HG02759 (cell line): ENCODE results near the gene SGCA.

Experiments used
- ATAC-seq: cut with Tn5 transposase; IDR thresholded peaks from one replicate; pipeline ENCODE4 v1.9.1; 2021; ENCODE audit warnings: mild to moderate bottlenecking, moderate library complexity; ENCODE audit not compliant: unreplicated experiment

SGCA gene

GRCh38 chr17:50149091-50149416 is 16.8 kb upstream of the SGCA start:
- no peak for ATAC-seq

GRCh38 chr17:50149417-50150353 is 16.1 kb upstream of the SGCA start:
- ATAC-seq, result no peak

DNA sequence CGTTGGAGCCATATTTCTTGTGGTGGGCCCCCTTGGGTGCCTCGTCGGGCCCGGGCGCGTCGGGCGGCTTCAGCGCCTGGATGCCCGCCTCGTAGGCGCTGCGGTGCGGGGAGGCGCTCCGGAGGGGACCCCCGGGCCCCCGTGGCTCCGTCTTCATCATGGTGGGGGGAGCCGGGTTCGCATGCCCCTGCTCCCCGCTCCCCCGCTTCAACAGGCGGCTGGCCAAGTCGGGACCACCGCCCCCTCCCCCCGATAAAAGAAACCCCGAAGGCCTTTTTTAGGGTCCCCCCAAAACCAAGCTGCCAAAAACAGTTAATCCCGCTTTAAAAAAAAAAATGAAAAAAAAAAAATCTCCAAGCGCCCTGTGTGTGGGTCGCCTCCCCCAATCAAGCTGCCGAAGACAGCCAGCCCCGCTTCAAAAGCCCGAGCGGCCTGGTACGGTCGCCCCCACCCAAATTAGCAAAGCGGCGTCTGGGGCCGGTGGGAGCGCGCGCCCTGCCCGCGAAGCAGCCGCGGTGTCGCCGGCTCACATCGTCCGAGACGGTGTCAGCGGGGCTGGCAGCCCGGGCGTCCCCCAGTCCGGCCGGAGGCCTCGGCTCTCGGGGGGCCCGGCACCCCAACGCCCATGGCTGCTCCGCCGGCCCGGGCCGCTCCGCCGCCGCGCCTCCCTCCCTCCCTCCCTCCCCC is 15.3 kb upstream of the SGCA start, which contains the start of gene PPP1R9B:
TSS of gene PPP1R9B (minus strand) at position 324 of the 687 bp plus-strand sequence. CDS start at position 160, 164 bp downstream.
- ATAC-seq, result no peak

DNA sequence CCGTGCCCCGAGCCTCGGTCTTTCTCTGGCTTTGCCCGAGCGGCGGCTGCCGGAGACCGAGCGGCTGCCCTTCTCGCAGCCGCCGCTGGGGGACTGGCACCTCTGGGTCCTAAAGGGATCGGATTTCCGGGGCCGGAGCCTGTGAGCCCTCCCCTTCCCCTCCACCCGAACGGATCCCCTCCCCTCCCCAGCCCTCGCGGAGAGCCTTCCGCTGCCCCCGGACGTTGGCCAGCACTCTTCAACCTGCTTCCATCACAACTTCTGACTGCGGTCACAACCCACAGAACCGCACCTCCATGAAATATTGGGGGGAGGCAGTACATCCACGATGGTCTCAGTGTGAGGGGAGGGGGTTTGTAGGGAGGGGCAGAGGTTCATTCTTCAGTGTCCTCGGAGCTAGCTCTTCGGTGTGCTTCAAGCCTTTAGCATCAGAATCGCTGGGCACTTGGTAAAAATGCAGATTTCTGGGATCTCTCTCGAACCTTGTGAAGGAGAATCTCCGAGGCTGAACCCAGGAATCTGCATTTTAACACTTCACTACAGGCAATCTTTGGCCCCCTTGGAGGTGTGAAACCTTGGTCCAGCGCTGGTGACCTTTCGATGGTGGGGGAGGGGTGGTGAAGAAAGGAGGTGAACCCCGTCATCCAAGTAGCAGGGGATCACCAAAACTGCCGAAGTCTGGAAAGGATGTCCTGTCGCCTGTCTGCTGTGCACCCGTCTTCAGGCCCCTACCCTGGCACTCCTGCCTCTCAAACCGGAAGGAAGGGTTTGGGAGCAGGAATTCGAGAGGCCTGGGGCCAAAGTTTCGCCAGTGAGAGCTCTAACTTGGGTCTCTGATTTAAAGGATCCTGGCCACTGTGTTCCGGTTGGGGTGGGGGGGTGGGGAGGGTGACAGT is 14.5 kb upstream of the SGCA start:
- ATAC-seq, result peak; percentile 42

- peak; percentile 19 for ATAC-seq
Observed at GRCh38 chr17:50151937-50152547, 13.8 kb upstream of the SGCA start.

- ATAC-seq, result no peak
Observed at GRCh38 chr17:50152736-50153135, 13.1 kb upstream of the SGCA start.

GRCh38 chr17:50153650-50154575 is 11.9 kb upstream of the SGCA start:
- ATAC-seq, result no peak

GRCh38 chr17:50154604-50155003 is 11.2 kb upstream of the SGCA start:
- no peak for ATAC-seq

DNA sequence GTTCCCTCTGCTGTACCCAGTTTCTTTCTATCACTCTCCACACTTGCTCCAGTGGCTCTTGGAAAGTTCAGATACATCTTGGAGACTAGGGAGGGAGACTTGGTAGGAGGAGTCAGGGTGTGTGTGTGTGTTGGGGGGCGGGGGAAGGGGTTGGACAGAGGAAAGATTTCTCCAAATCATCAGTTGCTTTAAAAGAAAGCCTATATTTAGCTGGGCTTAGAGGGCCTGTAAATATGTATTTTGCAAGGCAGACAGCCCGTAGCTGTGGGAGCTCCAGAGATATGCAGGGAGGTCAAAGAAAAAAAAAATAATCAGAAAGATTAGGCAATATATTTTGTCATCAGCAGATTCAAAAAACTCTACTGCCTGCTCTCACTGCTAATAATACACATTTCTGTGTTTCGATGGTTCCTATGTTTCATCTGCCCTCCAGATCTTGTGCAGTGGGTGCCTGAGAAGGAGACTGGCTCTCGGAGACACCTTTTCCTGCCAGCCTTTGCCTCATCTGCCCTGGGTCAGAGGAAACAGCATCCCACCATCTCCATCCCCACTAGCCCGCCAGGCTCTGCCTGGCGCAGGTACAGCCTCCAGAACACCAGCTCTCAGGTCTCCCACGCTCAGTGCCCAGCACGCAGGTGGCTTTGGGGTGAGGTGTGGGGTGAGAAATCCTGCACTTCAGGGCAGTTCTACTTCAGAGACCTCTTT is 10.5 kb upstream of the SGCA start:
- no peak for ATAC-seq

- ATAC-seq, result no peak
Observed at GRCh38 chr17:50157891-50158290, 7.9 kb upstream of the SGCA start.

GRCh38 chr17:50161023-50161910 is 4.5 kb upstream of the SGCA start:
- peak; percentile 85 for ATAC-seq

GRCh38 chr17:50161911-50162288 is 3.9 kb upstream of the SGCA start:
- no peak for ATAC-seq

DNA sequence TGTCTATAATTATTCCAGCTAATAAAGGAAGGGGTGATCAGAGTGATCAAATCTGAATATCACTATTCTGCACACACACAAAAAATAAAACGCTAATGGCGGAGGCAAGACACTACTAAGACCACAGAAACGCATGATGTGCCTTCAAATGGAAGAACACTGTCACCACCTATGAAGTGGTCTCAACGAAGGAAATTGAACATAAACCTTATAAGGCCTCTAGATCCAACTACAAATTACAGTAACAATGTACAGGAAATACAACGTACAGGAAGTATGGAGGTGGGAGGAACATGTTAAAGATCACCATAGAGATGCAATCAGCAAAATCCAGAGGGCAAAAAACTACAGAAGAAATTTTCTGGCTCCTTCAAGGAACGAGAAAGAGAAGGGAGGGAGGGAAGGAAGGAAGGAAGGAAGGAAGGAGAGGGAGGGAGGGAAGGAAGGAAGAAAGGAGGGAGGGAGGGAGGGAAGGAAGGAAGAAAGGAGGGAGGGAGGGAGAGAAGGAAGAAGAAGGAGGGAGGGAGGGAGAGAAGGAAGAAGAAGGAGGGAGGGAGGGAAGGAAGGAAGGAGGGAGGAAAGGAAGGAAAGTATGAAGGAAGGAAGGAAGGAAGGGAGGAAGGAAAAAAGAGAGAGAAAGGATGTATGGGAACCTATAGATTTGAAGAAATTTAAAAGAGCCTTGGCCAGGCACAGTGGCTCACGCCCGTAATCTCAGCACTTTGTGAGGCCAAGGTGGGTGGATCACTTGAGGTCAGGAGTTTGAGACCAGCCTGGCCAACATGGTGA is 3.1 kb upstream of the SGCA start:
- ATAC-seq, result no peak

GRCh38 chr17:50163843-50164696 is 1.7 kb upstream of the SGCA start:
- ATAC-seq, result peak; percentile 57

GRCh38 chr17:50164697-50164988 is 1.2 kb upstream of the SGCA start:
- no peak for ATAC-seq

DNA sequence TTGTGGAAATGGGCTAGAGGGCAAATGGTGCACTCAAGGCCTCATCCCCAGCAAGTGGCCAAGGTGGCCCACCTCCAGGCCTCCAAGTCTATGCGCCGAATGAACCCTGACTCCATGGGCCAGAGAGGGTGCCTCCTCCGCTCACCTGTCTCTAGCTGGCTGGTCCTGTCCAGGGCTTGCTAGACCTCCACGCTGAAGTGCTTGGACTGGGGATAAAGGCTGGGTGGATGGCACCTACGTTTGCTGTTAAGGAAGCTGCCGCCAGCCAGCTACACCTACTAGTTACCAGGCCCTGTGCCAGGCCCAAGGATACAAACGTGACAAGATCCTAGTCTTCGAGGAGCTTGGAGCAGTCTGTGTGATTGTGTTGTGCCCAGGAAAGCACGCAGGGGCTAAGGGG is 739 bp upstream of the SGCA start:
- ATAC-seq, result no peak

GRCh38 chr17:50165466-50165865 is 339 bp upstream of the SGCA start:
- no peak for ATAC-seq
